Activated T-helper 17 cell treated with anti-CD3 and anti-CD28 coated beads, Interleukin-2, amount 50 U/mL, for 72 hours (primary cell): ENCODE data around the gene QKI. TPM values are rescaled to one million over a fixed set of nuclear protein-coding genes. Genes with fewer than 3 reads are reported as not detected.

ENCODE experiments used
- ATAC-seq: fragments of 150-1000 bp; cut with Tn5 transposase; replicated peaks from 2 replicates; pipeline ENCODE4 v1.10.0; 2021; ENCODE audit warnings: mild to moderate bottlenecking, moderate library complexity
- H3K27ac Mint-ChIP-seq: one replicate; pipeline ENCODE4 v1.8.0; 2022; ENCODE audit warnings: mixed read lengths
- H3K27me3 Mint-ChIP-seq: one replicate; pipeline ENCODE4 v1.8.0; 2022; ENCODE audit warnings: mixed read lengths
- H3K36me3 Mint-ChIP-seq: one replicate; pipeline ENCODE4 v1.8.0; 2022; ENCODE audit warnings: low read depth, mild to moderate bottlenecking, mixed read lengths
- H3K4me1 Mint-ChIP-seq: one replicate; pipeline ENCODE4 v1.8.0; 2022; ENCODE audit warnings: mixed read lengths
- H3K4me3 Mint-ChIP-seq: one replicate; pipeline ENCODE4 v1.8.0; 2022; ENCODE audit warnings: mild to moderate bottlenecking, mixed read lengths
- H3K9me3 Mint-ChIP-seq: one replicate; pipeline ENCODE4 v1.8.0; 2022; ENCODE audit warnings: mixed read lengths
- total RNA-seq, 2 donors: library from RNA; stranded (reverse); gene quantifications; one replicate each; pipeline ENCODE4 v1.2.3, GENCODE V29; 2022

QKI gene
- total RNA-seq, 2 donors from 2014 or later: 41.3 to 49.0 TPM

DNA sequence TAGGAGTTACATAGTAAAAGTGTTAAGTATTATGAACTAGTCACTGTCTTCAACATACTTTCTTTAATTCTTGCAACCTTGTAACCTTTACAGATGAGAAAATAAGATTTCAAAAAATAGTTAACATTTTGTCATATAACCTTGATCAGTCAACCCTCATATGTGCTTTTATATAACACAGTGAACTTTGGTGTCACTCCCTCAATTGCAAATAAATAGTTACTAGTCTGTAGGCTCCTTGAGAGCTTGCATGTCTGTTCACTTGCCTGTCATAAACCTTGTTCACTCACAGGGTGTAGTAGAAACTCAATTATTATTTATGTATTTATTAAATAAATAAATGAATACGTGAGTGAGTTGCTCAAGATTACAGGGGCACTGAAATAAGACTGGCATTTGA is 107.5 kb downstream of the QKI start:
- ATAC-seq: no peak

DNA sequence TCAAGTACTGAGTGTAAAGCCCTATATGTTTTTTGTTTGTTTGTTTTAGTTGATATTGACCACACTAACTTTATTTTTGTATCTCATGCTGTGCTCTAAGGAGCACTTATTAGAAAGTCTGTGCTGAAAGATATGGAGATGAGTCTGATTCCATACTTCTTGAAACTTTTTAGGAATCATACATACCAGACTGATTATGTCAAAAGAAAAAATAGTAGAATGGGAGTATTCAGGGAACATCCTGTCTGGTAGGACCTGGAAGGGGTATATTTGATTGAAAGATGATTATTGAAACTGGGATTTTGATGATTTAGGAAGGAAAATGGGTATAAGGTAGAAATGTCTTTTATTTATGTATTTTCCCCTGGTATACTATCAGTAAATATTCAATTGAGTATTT is 111.4 kb downstream of the QKI start:
- Mint-ChIP-seq H3K27ac (no peak overlapping the region), H3K27me3 (no peaks in the 10 kb centered on the region), H3K4me3 (no peak overlapping the region), H3K9me3 (no peaks in the 10 kb centered on the region), H3K36me3 (peaks cover 13% of the 10 kb centered on the region), H3K4me1 (peaks cover 10% of the 10 kb centered on the region)
- no peak for ATAC-seq

More for the DNA sequence above, 107.5 kb downstream of the QKI start:
- Mint-ChIP-seq H3K36me3 (peaks cover 13% of the 10 kb centered on the region), H3K27ac (no peak overlapping the region), H3K9me3 (no peaks in the 10 kb centered on the region), H3K4me1 (peaks cover 11% of the 10 kb centered on the region), H3K27me3 (no peaks in the 10 kb centered on the region), H3K4me3 (no peak overlapping the region)

DNA sequence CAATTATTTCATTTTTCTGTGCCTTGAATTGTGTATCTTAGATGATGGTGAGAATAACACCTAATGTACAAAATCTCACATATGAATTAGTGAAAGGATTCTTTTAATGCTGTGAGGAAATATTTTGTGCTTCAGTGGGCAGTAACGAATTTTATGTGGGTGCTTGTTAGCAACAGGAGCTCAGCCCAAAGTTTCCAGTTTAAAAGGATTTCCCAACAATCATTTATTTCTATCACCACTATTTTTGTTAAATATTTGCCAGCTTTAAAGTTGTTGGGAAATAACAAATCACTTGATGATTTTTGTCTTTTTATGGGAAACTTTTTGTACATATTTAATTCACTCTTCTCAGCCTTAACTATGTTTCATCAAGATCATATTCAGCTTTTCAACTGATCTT is 111.8 kb downstream of the QKI start:
- H3K4me3 Mint-ChIP-seq: no peak overlapping the region
- H3K4me1 Mint-ChIP-seq: peaks cover 13% of the 10 kb centered on the region
- H3K27me3 Mint-ChIP-seq: no peaks in the 10 kb centered on the region
- H3K9me3 Mint-ChIP-seq: no peaks in the 10 kb centered on the region
- ATAC-seq: no peak
- H3K27ac Mint-ChIP-seq: no peak overlapping the region
- H3K36me3 Mint-ChIP-seq: peaks cover 13% of the 10 kb centered on the region

DNA sequence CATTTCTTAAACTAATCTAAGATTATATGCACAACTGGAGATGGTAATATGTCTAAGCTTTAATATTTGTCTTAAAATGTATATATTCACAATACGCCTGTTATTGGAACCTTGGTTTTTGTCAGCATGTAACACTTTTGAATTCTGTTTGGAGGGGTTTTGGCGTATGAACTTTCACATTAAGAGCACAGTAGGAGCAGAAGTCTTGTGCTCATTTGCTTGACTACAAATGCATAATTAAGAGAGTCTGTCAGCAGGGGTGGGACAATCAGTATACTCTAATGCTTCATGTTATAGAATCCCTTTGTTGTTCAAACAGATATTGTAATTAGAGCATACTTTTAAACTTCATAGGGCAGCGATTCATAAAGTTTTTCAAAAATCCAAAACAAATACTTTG is 112.8 kb downstream of the QKI start:
- peaks cover 13% of the 10 kb centered on the region for H3K4me1 Mint-ChIP-seq
- ATAC-seq: no peak
- H3K27me3 Mint-ChIP-seq: no peaks in the 10 kb centered on the region
- H3K27ac Mint-ChIP-seq: no peak overlapping the region
- no peak overlapping the region for H3K4me3 Mint-ChIP-seq
- peaks cover 13% of the 10 kb centered on the region for H3K36me3 Mint-ChIP-seq
- H3K9me3 Mint-ChIP-seq: no peaks in the 10 kb centered on the region

DNA sequence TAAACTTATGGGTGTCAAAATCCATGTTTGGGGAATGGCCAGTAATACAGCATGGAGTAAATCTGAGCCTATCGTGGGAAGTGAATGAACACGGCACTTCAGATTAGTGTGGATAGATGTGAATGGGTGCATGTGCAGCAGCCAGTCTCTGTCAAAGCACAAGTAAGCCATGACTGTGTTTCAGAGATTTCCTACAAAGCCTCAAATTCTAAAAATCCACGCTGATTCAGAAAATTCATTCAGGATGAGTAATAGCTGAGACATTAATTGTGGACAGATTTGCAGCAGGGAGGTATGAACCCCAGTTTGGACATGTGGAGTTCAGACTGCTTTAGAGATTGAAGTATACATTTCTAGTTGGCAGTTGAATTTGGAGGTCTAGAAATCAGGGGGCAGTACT is 115.1 kb downstream of the QKI start:
- H3K4me3 Mint-ChIP-seq: no peak overlapping the region
- no peak overlapping the region for H3K27ac Mint-ChIP-seq
- peaks cover 13% of the 10 kb centered on the region for H3K4me1 Mint-ChIP-seq

DNA sequence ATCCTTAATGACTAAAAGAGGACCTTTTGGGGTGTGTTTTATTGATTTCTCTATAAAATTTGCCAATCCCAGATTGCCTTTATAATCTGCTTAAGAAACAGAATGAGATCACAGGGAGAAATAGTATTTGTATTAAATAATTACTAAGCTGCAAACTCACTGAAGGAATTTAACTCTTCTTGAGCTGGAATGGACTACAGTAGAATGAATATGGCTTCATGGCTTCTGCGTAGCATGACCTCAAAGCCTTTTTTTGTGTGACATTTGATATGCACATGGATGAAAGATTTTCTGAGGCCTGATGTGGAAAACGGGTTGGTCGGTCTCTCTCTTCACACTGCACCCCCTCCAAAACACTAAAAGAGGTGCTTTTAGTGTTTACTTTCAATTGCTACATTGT is 115.9 kb downstream of the QKI start:
- Mint-ChIP-seq H3K27me3 (no peaks in the 10 kb centered on the region), H3K27ac (no peak overlapping the region), H3K36me3 (peaks cover 10% of the 10 kb centered on the region), H3K4me1 (peaks cover 13% of the 10 kb centered on the region), H3K9me3 (no peaks in the 10 kb centered on the region), H3K4me3 (no peak overlapping the region)
- ATAC-seq: no peak

More for the DNA sequence above, 115.1 kb downstream of the QKI start:
- peak; percentile 16 for ATAC-seq
- H3K27me3 Mint-ChIP-seq: no peaks in the 10 kb centered on the region
- H3K36me3 Mint-ChIP-seq: peaks cover 13% of the 10 kb centered on the region
- no peaks in the 10 kb centered on the region for H3K9me3 Mint-ChIP-seq

DNA sequence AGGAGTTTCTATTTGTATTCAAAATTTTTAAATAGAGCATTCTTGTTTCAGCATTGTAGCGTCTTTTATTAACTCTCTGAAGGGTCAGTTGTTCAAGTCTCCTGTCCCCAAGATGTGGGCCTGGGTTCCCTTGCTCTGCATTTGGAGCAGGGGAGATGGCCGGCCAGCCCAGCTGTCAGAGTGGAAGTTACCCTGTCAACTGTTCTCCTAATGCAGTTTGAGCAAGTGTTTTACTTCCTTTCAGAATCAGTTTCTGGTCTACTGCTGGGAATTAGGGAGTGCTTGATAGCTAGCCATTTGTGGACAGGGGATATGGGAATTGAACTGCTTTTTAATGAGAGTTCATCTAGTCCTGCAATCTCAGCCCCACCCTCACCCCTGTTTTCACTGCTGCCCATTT is 116.6 kb downstream of the QKI start:
- no peak for ATAC-seq
- Mint-ChIP-seq H3K9me3 (no peaks in the 10 kb centered on the region), H3K27me3 (no peaks in the 10 kb centered on the region), H3K27ac (no peak overlapping the region), H3K4me1 (peaks cover 13% of the 10 kb centered on the region), H3K36me3 (peaks cover 9% of the 10 kb centered on the region), H3K4me3 (no peak overlapping the region)

DNA sequence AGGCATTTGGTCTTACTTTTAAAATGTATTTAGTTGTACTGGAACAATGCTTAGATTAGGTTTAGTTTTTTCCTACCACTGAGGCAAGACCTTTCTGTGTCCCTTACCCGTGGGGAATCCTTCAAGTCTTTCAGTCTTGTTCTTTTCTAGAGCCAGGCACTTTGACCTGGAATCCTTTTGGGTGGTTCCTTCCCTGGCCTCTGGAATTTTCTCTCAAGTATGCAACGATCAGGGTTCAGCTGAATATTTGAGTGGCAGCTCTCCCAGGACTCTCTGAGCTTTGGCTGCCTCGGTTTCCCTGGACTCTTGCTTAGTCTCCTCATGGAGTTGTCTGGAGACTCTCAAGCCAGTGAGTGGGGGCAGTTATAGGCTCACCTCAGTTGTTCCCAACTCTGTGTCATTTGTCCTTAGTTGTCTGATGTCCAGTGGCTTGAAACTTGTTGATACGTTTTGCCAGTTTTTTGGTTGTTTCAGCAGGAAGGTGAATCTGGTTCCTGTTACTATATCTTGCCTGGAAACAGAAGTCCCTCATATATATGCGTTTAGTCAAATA is 118.1 kb downstream of the QKI start:
- Mint-ChIP-seq H3K27me3 (no peaks in the 10 kb centered on the region), H3K36me3 (peaks cover 23% of the 10 kb centered on the region), H3K4me3 (no peak overlapping the region), H3K4me1 (peaks cover 13% of the 10 kb centered on the region), H3K9me3 (no peaks in the 10 kb centered on the region), H3K27ac (no peak overlapping the region)
- ATAC-seq: no peak

DNA sequence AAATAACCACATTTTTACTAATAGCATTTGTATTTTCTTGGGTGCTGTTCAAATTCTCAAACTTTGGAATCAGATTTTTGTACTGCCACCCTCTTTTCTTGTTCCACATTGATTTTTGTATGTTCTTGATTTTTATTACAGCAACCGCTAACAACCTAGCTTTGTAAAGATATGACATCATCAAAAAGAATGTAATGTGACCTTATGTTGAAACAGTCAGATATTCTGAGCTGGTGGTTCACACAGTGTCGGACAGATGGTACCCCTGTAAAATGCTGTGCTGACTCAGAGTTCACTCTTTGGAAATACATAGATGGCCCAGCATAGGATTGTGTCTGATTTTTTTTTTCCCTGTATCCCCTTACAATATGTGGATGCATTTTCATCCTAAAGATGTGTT is 118.9 kb downstream of the QKI start:
- no peak for ATAC-seq
- Mint-ChIP-seq H3K4me1 (peaks cover 17% of the 10 kb centered on the region), H3K9me3 (no peaks in the 10 kb centered on the region), H3K36me3 (peaks cover 30% of the 10 kb centered on the region), H3K27ac (no peak overlapping the region), H3K4me3 (no peak overlapping the region), H3K27me3 (no peaks in the 10 kb centered on the region)

DNA sequence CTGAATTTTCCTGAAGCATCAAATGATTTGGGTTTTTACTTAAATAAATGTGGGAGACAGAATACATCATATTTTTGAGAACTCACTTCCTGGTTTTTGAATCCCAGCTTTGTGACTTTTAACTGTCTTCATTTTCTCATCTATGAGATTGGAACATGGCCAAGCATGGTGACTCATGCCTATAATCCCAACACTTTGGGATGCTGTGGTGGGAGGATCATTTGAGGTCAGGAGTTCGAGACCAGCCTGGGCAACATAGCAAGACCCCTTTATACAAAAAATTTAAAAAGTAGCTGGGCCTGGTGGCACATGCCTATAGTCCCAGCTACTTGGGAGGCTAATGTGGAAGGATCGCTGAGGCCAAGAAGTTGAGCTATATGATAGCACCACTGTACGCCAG is 122.3 kb downstream of the QKI start:
- no peak overlapping the region for H3K4me3 Mint-ChIP-seq
- no peaks in the 10 kb centered on the region for H3K27me3 Mint-ChIP-seq
- no peak for ATAC-seq
- H3K36me3 Mint-ChIP-seq: peaks cover 44% of the 10 kb centered on the region
- no peak overlapping the region for H3K27ac Mint-ChIP-seq
- H3K4me1 Mint-ChIP-seq: peaks cover 14% of the 10 kb centered on the region
- no peaks in the 10 kb centered on the region for H3K9me3 Mint-ChIP-seq

DNA sequence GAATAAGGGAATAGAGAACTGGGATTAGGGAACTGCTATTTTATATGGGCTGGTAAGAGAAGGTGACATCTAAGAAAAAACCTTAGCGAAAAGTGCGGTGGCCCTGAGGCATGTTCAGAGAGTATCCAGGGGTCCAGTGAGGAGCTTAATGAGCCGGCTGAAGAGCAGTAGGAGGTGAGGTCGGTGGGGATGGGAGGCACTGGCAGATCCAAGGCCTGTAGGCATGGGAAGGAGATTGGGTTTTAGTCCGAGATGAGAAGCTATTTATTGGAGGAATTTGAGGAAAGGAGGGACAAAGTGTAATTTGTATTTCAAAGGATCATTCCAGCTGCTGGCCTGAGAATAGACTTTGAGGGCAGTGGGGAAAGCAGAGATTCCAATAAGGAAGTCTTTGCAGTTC is 123.8 kb downstream of the QKI start:
- Mint-ChIP-seq H3K4me3 (no peak overlapping the region), H3K4me1 (peaks cover 21% of the 10 kb centered on the region), H3K36me3 (peaks cover 44% of the 10 kb centered on the region), H3K27ac (peak overlapping the region; percentile 47), H3K27me3 (no peaks in the 10 kb centered on the region), H3K9me3 (no peaks in the 10 kb centered on the region)
- ATAC-seq: no peak

DNA sequence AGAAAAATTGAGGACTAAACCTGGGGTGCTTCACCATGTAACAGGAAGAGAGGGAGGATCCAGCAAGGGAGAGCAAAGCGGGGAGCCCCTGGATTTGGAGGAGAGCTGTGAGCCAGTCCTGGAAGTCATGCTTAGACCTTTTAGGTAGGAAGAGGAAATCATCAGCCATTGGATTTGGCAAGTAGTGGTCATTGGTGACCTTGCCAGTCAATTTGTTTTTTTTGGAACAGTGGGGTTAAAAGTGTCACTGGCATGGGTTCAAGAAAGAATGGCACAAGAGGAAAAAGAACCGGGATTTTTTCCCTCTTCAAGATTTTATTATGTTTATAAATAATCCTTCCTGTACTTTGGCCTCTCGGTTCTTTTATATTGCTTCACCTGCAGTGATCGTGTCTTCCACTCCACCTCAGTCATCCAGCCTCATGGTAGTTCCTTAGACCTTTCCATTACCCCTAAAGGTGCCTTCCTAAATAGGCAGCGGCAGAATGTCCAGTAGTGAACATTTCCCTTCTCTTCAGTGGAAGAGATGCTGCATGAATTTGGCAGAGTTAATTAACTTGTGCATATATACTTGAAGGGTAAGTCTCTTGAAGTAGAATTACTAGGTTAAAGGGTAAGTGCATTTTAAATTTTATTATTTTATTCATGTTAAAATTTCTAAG is 124.7 kb downstream of the QKI start:
- Mint-ChIP-seq H3K4me3 (no peak overlapping the region), H3K27me3 (no peaks in the 10 kb centered on the region), H3K4me1 (peaks cover 21% of the 10 kb centered on the region), H3K36me3 (peaks cover 43% of the 10 kb centered on the region), H3K27ac (peak overlapping the region; percentile 47), H3K9me3 (no peaks in the 10 kb centered on the region)
- no peak for ATAC-seq

DNA sequence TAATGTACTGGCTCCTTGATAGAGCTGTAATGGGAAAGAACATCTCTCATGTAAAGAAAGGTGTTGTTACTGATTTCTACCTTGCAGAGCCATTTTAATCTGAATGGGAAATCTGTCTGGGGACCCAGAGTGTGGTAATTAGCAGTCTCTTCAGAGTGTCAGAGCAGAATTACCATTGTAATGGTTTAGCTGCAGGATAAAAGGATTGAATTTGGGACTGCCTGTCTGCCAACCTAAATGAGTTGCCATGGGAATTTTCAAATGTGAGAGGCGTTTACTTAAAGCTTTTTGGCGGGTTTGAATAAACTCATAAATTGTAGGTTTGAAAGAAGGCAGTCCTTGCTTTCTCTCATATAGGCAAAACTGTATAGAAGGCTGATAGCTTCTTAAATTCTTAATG is 128.8 kb downstream of the QKI start:
- Mint-ChIP-seq H3K4me1 (peaks cover 24% of the 10 kb centered on the region), H3K27ac (no peak overlapping the region), H3K27me3 (no peaks in the 10 kb centered on the region), H3K9me3 (no peaks in the 10 kb centered on the region), H3K36me3 (peaks cover 15% of the 10 kb centered on the region), H3K4me3 (no peak overlapping the region)
- ATAC-seq: no peak

DNA sequence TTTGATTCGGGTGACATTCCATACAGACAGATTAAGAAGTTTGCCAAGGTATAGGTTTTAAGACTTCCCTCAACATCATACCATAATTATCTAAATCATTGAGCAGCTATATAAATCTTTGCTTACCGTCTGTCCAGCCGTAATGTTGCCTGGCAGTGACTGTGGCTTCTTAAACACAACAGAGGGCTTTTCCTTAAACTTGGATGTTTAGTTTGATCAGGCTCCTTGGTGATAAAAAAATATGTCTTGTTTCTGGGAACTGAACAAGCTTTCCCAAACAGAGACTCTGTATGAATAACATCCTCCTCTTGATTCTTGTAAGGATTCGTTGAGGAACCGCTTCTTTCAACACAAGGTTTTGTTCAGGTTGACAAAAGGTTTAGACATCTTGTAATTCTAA is 130.9 kb downstream of the QKI start:
- Mint-ChIP-seq H3K36me3 (peaks cover 5% of the 10 kb centered on the region), H3K27me3 (no peaks in the 10 kb centered on the region), H3K4me3 (no peak overlapping the region), H3K4me1 (peaks cover 18% of the 10 kb centered on the region), H3K27ac (no peak overlapping the region), H3K9me3 (no peaks in the 10 kb centered on the region)
- ATAC-seq: no peak

DNA sequence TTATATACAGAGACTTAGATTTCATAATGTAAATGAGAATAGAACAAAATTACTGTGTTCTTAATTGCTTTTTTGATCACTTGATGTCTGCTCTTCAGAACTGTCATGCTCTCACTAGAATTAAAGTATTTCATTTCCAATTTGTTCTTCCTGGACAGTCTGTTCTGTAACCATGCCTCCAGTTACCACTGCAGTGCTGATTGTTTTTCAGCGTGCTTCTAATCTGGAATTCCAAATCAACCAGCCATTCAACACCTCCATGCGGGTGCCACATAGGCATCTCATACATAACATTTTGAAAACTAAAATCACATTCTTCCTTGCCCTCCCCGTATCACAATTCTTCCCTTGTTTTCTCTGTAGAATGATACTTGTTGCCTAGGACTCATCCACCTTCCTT is 132.8 kb downstream of the QKI start:
- no peak overlapping the region for H3K27ac Mint-ChIP-seq
- no peaks in the 10 kb centered on the region for H3K9me3 Mint-ChIP-seq
- H3K36me3 Mint-ChIP-seq: peaks cover 4% of the 10 kb centered on the region
- H3K4me1 Mint-ChIP-seq: peaks cover 15% of the 10 kb centered on the region
- ATAC-seq: no peak
- H3K4me3 Mint-ChIP-seq: no peak overlapping the region
- H3K27me3 Mint-ChIP-seq: no peaks in the 10 kb centered on the region
